ENCODE results near the gene PWWP2A.

DNA sequence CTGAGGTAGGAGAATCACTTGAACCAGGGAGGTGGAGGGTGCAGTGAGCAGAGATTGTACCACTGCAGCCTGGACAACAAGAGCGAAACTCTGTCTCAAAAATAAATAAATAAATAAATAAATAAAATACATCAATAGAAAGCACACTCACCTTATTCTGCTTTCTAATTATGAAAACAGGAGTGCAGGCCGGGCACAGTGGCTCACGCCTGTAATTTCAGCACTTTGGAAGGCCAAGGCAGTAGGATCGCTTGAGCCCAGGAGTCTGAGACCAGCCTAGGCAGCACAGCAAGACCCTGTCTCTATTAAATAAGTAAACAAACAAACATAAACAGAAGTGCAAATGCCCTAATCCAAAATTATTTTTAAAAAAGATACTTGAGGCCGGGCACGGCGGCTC lies 2.3 kb downstream of the PWWP2A start:
- TF ChIP-seq, protein P1, sequence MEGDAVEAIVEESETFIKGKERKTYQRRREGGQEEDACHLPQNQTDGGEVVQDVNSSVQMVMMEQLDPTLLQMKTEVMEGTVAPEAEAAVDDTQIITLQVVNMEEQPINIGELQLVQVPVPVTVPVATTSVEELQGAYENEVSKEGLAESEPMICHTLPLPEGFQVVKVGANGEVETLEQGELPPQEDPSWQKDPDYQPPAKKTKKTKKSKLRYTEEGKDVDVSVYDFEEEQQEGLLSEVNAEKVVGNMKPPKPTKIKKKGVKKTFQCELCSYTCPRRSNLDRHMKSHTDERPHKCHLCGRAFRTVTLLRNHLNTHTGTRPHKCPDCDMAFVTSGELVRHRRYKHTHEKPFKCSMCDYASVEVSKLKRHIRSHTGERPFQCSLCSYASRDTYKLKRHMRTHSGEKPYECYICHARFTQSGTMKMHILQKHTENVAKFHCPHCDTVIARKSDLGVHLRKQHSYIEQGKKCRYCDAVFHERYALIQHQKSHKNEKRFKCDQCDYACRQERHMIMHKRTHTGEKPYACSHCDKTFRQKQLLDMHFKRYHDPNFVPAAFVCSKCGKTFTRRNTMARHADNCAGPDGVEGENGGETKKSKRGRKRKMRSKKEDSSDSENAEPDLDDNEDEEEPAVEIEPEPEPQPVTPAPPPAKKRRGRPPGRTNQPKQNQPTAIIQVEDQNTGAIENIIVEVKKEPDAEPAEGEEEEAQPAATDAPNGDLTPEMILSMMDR (conservative IDR thresholded peaks at IDR 0.05), result no peak
- TF ChIP-seq ZFX (IDR thresholded peaks at IDR 0.05), result no peak
